ENCODE data around the gene MAL.

DNA sequence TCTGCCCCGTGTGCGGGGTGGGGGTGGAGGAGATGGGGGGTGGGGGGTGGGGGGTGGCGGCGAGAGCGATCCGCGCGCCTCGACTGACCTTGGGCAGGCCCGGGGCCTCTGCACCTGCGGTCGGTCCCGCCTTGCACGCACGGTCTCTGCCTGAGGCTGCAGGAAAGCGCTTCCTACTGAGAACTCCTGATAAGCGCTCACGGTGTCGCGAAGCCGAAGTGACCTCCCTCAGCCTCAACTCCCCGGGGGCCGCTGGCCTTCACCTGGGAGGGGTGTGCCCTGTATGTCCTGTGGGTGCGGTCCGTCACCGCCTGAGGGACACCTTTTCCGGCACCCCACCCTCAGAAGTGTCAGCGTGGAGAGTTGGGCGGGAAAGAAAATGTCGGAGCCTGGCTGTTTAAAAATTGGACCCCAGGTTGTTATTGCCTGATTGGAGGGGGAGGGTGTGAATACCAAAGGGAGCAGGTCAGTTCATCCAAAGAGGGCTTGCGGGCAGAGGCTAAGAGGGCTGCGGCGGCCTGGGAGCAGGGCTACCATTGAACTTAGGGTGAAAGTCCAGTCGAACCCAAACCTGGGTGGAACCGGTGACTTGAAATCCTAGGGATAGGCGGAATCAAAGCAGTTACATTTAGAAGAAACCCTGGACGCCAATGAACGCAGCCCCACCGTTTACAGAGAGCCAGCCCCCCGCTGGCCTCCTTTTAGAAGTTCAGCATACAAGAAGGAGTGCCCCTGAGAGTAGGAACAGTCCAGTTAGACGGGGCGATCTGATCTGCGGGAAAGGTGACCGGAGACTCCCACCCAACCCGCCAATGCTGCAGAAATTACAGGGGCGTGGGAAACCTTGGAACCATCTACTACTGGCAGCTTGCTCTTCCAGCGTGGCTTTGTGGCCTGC lies 1.2 kb downstream of the MAL start:
- TF ChIP-seq, protein P1, sequence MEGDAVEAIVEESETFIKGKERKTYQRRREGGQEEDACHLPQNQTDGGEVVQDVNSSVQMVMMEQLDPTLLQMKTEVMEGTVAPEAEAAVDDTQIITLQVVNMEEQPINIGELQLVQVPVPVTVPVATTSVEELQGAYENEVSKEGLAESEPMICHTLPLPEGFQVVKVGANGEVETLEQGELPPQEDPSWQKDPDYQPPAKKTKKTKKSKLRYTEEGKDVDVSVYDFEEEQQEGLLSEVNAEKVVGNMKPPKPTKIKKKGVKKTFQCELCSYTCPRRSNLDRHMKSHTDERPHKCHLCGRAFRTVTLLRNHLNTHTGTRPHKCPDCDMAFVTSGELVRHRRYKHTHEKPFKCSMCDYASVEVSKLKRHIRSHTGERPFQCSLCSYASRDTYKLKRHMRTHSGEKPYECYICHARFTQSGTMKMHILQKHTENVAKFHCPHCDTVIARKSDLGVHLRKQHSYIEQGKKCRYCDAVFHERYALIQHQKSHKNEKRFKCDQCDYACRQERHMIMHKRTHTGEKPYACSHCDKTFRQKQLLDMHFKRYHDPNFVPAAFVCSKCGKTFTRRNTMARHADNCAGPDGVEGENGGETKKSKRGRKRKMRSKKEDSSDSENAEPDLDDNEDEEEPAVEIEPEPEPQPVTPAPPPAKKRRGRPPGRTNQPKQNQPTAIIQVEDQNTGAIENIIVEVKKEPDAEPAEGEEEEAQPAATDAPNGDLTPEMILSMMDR (conservative IDR thresholded peaks at IDR 0.05), result no peak
- no peak for TF ChIP-seq ZFX (IDR thresholded peaks at IDR 0.05)

Measured in C4-2B (cell line).